ENCODE measurements around the gene PGAP2. TPM values are rescaled to one million over a fixed set of nuclear protein-coding genes. Genes with fewer than 3 reads are reported as not detected.

Gene PGAP2
- total and polyA plus RNA-seq, 10 of the 15 experiments (the other 5 are each of a cell fraction or from before 2014, with no cell fraction given), result 12.3 to 37.4 (median 31.9) TPM

DNA sequence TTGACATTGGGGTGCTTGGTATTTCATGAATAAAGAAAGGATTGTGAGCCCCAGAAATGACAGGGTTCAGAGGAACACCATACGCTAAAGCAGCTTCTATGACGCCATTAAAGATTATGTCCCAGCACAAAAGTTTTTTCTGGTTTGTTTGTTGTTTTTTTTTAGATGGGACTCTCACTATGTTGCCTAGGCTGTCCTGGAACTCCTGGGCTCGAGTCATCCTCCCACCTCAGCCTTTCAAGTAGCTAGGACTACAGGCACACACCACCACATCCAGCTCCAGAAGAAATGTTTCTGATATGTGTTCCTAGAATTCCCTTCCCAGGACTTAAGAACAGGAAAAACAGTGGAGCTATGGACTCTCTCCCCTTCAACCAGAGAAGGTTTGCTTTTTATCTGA lies 35.0 kb downstream of the PGAP2 start:
- FAIRE-seq (no peak), ATAC-seq (no peak), DNase-seq (ENCODE audit: low read depth, low spot score) (no peak)
- ChIA-PET CTCF (interaction anchor here (0.6 to 39.6 kb wide), 4 partner anchors 17 to 226 kb away, joined by 4 to 1047 read pairs (median 492); partner anchors contain the start of gene STIM1), POLR2A (interaction anchor here (0.9 to 12.0 kb wide), 3 partner anchors 11 to 35 kb away, joined by 3 to 242 read pairs (median 3); partner anchors contain the start of gene STIM1), RAD21 (ENCODE audit: unreplicated experiment) (interaction anchor here (1.9 to 3.6 kb wide), 2 partner anchors 12 to 229 kb away, joined by 9 to 24 read pairs; partner anchors contain the start of gene STIM1), SMC1A (ENCODE audit: uncharacterized antibody, unreplicated experiment) (interaction anchor here (0.9 to 21.1 kb wide), 6 partner anchors 9 to 229 kb away, joined by 3 to 805 read pairs (median 8); partner anchors contain the start of genes PGAP2 and STIM1)
- no peaks in the 10 kb centered on the region for H3K27me3 ChIP-seq (replicated peaks in 1 of 2; ENCODE audit: control insufficient read depth in 2 of 2, insufficient read depth in 2 of 2, low read length in 1 of 2)
- no peaks in the 10 kb centered on the region for H3K9me3 ChIP-seq (replicated peaks; ENCODE audit: control insufficient read depth, insufficient read depth, low read length)
- in situ Hi-C loops (cut with MboI) (loop anchor here (25.0 kb wide), 1 partner anchor 544 kb away; the partner anchor contains the start of gene TRIM21), intact Hi-C loops (cut with micrococcal nuclease; ENCODE audit: unreplicated experiment) (no loop called here)
- no peak overlapping the region for H2AFZ ChIP-seq (ENCODE audit: control insufficient read depth, low read depth, low read length)
- H4K20me1 ChIP-seq (ENCODE audit: control insufficient read depth, insufficient read depth), result no peaks in the 10 kb centered on the region
- no peak overlapping the region for H3K27ac ChIP-seq (ENCODE audit: control insufficient read depth, insufficient read depth)
- no peak overlapping the region for H3K4me3 ChIP-seq
- H3K79me2 ChIP-seq (ENCODE audit: control insufficient read depth, insufficient read depth, low read length), result peaks cover 24% of the 10 kb centered on the region
- TF ChIP-seq GABPA (IDR thresholded peaks at IDR 0.05; ENCODE audit: low read depth), result no peak
- TF ChIP-seq, protein P1, sequence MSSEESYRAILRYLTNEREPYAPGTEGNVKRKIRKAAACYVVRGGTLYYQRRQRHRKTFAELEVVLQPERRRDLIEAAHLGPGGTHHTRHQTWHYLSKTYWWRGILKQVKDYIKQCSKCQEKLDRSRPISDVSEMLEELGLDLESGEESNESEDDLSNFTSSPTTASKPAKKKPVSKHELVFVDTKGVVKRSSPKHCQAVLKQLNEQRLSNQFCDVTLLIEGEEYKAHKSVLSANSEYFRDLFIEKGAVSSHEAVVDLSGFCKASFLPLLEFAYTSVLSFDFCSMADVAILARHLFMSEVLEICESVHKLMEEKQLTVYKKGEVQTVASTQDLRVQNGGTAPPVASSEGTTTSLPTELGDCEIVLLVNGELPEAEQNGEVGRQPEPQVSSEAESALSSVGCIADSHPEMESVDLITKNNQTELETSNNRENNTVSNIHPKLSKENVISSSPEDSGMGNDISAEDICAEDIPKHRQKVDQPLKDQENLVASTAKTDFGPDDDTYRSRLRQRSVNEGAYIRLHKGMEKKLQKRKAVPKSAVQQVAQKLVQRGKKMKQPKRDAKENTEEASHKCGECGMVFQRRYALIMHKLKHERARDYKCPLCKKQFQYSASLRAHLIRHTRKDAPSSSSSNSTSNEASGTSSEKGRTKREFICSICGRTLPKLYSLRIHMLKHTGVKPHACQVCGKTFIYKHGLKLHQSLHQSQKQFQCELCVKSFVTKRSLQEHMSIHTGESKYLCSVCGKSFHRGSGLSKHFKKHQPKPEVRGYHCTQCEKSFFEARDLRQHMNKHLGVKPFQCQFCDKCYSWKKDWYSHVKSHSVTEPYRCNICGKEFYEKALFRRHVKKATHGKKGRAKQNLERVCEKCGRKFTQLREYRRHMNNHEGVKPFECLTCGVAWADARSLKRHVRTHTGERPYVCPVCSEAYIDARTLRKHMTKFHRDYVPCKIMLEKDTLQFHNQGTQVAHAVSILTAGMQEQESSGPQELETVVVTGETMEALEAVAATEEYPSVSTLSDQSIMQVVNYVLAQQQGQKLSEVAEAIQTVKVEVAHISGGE (CRISPR knock-in tag; IDR thresholded peaks at IDR 0.05), result no peak
- TF ChIP-seq ZNF207 (IDR thresholded peaks at IDR 0.05; ENCODE audit: borderline replicate concordance), result no peak
- no peak for TF ChIP-seq NRF1 (conservative IDR thresholded peaks at IDR 0.05; ENCODE audit: low read depth, low read length)
- no peak for TF ChIP-seq SREBF1 (IDR thresholded peaks at IDR 0.05; ENCODE audit: low read length)
- TF ChIP-seq MYC (IDR thresholded peaks at IDR 0.05; ENCODE audit: insufficient read depth, insufficient read length, insufficient replicate concordance, low read length, severe bottlenecking), result no peak
- no peak for TF ChIP-seq TARDBP (IDR thresholded peaks at IDR 0.05; ENCODE audit: borderline replicate concordance)
- TF ChIP-seq KAT2A (conservative IDR thresholded peaks at IDR 0.05; ENCODE audit: control insufficient read depth, low read depth, low read length), result no peak
- no peak for TF ChIP-seq MTA3 (IDR thresholded peaks at IDR 0.05; ENCODE audit: borderline replicate concordance, low read length)
- TF ChIP-seq RELA (IDR thresholded peaks at IDR 0.05; ENCODE audit: borderline replicate concordance, partially characterized antibody), result no peak
- no peak for TF ChIP-seq RUNX3 (IDR thresholded peaks at IDR 0.05; ENCODE audit: low read length)
- TF ChIP-seq FOXK2 (IDR thresholded peaks at IDR 0.05), result no peak
- TF ChIP-seq, protein P2, sequence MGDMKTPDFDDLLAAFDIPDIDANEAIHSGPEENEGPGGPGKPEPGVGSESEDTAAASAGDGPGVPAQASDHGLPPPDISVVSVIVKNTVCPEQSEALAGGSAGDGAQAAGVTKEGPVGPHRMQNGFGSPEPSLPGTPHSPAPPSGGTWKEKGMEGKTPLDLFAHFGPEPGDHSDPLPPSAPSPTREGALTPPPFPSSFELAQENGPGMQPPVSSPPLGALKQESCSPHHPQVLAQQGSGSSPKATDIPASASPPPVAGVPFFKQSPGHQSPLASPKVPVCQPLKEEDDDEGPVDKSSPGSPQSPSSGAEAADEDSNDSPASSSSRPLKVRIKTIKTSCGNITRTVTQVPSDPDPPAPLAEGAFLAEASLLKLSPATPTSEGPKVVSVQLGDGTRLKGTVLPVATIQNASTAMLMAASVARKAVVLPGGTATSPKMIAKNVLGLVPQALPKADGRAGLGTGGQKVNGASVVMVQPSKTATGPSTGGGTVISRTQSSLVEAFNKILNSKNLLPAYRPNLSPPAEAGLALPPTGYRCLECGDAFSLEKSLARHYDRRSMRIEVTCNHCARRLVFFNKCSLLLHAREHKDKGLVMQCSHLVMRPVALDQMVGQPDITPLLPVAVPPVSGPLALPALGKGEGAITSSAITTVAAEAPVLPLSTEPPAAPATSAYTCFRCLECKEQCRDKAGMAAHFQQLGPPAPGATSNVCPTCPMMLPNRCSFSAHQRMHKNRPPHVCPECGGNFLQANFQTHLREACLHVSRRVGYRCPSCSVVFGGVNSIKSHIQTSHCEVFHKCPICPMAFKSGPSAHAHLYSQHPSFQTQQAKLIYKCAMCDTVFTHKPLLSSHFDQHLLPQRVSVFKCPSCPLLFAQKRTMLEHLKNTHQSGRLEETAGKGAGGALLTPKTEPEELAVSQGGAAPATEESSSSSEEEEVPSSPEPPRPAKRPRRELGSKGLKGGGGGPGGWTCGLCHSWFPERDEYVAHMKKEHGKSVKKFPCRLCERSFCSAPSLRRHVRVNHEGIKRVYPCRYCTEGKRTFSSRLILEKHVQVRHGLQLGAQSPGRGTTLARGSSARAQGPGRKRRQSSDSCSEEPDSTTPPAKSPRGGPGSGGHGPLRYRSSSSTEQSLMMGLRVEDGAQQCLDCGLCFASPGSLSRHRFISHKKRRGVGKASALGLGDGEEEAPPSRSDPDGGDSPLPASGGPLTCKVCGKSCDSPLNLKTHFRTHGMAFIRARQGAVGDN (IDR thresholded peaks at IDR 0.05), result no peak
- TF ChIP-seq EZH2 (IDR thresholded peaks at IDR 0.05; ENCODE audit: borderline replicate concordance, control insufficient read depth, low read depth, low read length), result no peak
- no peak for TF ChIP-seq STAT3 (IDR thresholded peaks at IDR 0.05; ENCODE audit: low read depth, low read length)
- no peak for TF ChIP-seq NR2C2 (IDR thresholded peaks at IDR 0.05; ENCODE audit: borderline replicate concordance, control insufficient read depth, insufficient read length, low read depth)
- WGBS (ENCODE audit: insufficient coverage, insufficient replicate concordance, low lambda C conversion rate, missing lambda C conversion rate), result 74% methylated on average over 3 of the region's 3 CpGs
- H3K9ac ChIP-seq (ENCODE audit: control insufficient read depth, insufficient read depth, low read length), result no peak overlapping the region
- BruUV-seq (replicated peaks), result no TSS peak
- H3K4me1 ChIP-seq (ENCODE audit: control insufficient read depth, insufficient read depth, low read length), result peaks cover 5% of the 10 kb centered on the region
- no peak overlapping the region for H3K4me2 ChIP-seq (ENCODE audit: control insufficient read depth, insufficient read depth)
- no peaks in the 10 kb centered on the region for H3K36me3 ChIP-seq (ENCODE audit: control insufficient read depth in 2 of 2, insufficient read depth in 2 of 2, low read length in 1 of 2)

All from GM12878 (cell line).